ENCODE results near the gene PANK1. TPM values are rescaled to one million over a fixed set of nuclear protein-coding genes. Genes with fewer than 3 reads are reported as not detected.

PANK1 gene
- total RNA-seq, 2 experiments from 2014 or later = 2.3 to 3.9 TPM

DNA sequence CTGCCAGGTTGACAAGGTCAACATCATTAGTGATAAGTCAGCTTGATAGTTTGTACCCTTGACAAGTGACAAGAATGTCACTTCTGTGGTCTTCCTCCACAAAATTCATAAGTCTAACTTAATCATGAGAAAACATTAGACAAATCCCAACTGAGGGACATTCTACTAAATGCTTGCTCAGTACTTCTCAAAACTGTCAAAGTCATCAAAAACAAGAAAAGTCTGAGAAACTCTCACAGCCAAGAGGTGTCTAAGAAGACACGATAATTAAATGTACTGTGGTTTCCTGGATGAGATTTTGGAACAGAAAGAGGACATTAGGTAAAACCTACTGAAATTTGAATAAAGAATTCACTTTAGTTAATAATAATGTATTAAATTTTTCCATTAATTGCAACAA, 79.9 kb downstream of the PANK1 start:
- peaks cover 11% of the 10 kb centered on the region for H3K27me3 Mint-ChIP-seq
- TF ChIP-seq, protein P1, sequence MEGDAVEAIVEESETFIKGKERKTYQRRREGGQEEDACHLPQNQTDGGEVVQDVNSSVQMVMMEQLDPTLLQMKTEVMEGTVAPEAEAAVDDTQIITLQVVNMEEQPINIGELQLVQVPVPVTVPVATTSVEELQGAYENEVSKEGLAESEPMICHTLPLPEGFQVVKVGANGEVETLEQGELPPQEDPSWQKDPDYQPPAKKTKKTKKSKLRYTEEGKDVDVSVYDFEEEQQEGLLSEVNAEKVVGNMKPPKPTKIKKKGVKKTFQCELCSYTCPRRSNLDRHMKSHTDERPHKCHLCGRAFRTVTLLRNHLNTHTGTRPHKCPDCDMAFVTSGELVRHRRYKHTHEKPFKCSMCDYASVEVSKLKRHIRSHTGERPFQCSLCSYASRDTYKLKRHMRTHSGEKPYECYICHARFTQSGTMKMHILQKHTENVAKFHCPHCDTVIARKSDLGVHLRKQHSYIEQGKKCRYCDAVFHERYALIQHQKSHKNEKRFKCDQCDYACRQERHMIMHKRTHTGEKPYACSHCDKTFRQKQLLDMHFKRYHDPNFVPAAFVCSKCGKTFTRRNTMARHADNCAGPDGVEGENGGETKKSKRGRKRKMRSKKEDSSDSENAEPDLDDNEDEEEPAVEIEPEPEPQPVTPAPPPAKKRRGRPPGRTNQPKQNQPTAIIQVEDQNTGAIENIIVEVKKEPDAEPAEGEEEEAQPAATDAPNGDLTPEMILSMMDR (IDR thresholded peaks at IDR 0.05) = no peak
- H3K36me3 Mint-ChIP-seq (ENCODE audit: low read depth) = no peaks in the 10 kb centered on the region
- intact Hi-C loops (cut with micrococcal nuclease) = loop anchor here (2.0 kb wide), 1 partner anchor 138 kb away; no protein-coding TSS in a partner anchor
- no peaks in the 10 kb centered on the region for H3K4me1 Mint-ChIP-seq (ENCODE audit: low read depth)
- ChIA-PET POLR2A (interaction anchor here (1.3 kb wide), 1 partner anchor 142 kb away, joined by 4 read pairs; no protein-coding TSS in a partner anchor), CTCF (interaction anchor here (0.6 to 1.6 kb wide), 7 partner anchors 9 to 1317 kb away, joined by 3 to 4 read pairs (median 3); no protein-coding TSS in a partner anchor)
- DNase-seq (no peak), ATAC-seq (no peak)
- no peak overlapping the region for H3K27ac Mint-ChIP-seq
- no peaks in the 10 kb centered on the region for H3K9me3 Mint-ChIP-seq
- no peak overlapping the region for H3K4me3 Mint-ChIP-seq

DNA sequence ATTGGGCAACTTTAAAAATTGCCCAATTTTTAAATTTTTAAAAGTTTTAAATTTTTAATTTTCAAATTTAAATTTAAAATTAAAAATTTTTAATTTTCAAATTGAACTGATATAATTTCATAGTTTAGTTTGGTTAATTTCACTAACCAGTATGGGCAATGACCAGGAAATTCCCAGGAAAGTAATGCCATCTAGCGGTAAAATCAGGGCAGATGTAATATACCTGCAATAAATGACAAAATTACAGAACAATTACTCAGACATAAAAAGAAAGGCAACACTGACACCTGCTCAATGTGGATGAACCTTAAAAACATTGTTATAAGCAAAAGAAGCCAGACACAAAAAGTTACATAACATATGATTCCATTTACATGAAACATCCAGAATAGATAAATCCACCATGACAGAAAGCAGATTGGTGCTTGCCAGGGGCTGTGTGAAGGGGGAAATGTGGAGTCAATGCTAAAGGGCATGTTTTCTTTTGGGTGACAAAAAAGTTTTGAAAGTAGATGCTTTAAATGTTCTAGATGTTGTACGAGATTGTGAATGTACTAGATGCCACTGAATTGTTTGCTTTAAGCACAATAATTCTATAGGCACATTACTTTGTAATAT, 81.1 kb downstream of the PANK1 start:
- no peaks in the 10 kb centered on the region for H3K4me1 Mint-ChIP-seq (ENCODE audit: low read depth)
- POLR2A ChIA-PET = interaction anchor here (1.3 kb wide), 1 partner anchor 140 kb away, joined by 4 read pairs; no protein-coding TSS in a partner anchor
- no peak overlapping the region for H3K4me3 Mint-ChIP-seq
- TF ChIP-seq, protein P1 (IDR thresholded peaks at IDR 0.05) = peak; percentile 70
- no peaks in the 10 kb centered on the region for H3K36me3 Mint-ChIP-seq (ENCODE audit: low read depth)
- CTCF ChIA-PET = interaction anchor here (0.7 to 1.7 kb wide), 8 partner anchors 8 to 346 kb away, joined by 3 to 7 read pairs (median 3); no protein-coding TSS in a partner anchor
- intact Hi-C loops (cut with micrococcal nuclease) = loop anchor here (2.0 kb wide), 1 partner anchor 137 kb away; no protein-coding TSS in a partner anchor
- H3K9me3 Mint-ChIP-seq = no peaks in the 10 kb centered on the region
- ATAC-seq (peak; percentile 45), DNase-seq (peak; percentile 28)
- H3K27ac Mint-ChIP-seq = no peak overlapping the region
- peaks cover 11% of the 10 kb centered on the region for H3K27me3 Mint-ChIP-seq

GRCh38 chr10:89563311-89563710, 81.7 kb downstream of the PANK1 start:
- POLR2A ChIA-PET = no interaction called here
- TF ChIP-seq, protein P1 (IDR thresholded peaks at IDR 0.05) = no peak

DNA sequence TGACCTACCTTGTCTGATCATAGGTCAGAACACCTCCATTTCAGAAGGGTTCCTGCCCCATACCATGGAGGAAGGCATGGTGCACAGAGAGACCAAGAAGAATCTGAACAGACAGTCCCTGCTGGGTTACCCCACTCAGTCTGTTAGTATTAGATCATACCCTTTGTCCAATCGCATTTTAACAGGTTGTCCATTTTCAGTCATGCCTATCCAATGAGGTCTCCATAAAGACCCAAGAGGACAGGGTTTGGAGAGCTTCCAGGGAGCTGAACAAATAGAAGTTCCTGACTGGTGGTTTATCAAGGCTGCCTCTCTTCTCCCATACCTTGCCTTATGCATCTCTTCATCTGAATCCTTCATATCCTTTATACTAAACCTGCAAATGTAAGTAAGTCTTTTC, 88.4 kb downstream of the PANK1 start:
- no peaks in the 10 kb centered on the region for H3K9me3 Mint-ChIP-seq

More at GRCh38 chr10:89563311-89563710, 81.7 kb downstream of the PANK1 start:
- Mint-ChIP-seq H3K36me3 (ENCODE audit: low read depth) (no peaks in the 10 kb centered on the region), H3K27me3 (peaks cover 11% of the 10 kb centered on the region), H3K4me3 (no peak overlapping the region), H3K4me1 (ENCODE audit: low read depth) (no peaks in the 10 kb centered on the region), H3K27ac (no peak overlapping the region), H3K9me3 (no peaks in the 10 kb centered on the region)
- no peak for ATAC-seq
- intact Hi-C loops (cut with micrococcal nuclease) = no loop called here
- DNase-seq = no peak
- CTCF ChIA-PET = interaction anchor here (0.6 to 1.7 kb wide), 8 partner anchors 10 to 349 kb away, joined by 3 to 7 read pairs (median 3); no protein-coding TSS in a partner anchor

More for the DNA sequence above, 88.4 kb downstream of the PANK1 start:
- Mint-ChIP-seq H3K27ac (no peak overlapping the region), H3K36me3 (ENCODE audit: low read depth) (no peaks in the 10 kb centered on the region), H3K4me1 (ENCODE audit: low read depth) (no peaks in the 10 kb centered on the region), H3K27me3 (peaks cover 5% of the 10 kb centered on the region), H3K4me3 (no peak overlapping the region)
- CTCF ChIA-PET = interaction anchor here (1.6 kb wide), 1 partner anchor 8 kb away, joined by 3 read pairs; no protein-coding TSS in a partner anchor
- ATAC-seq (no peak), DNase-seq (no peak)
- TF ChIP-seq, protein P1 (IDR thresholded peaks at IDR 0.05) = no peak
- intact Hi-C loops (cut with micrococcal nuclease) = loop anchor here (2.0 kb wide), 1 partner anchor 292 kb away; no protein-coding TSS in a partner anchor
- POLR2A ChIA-PET = interaction anchor here (1.0 kb wide), 1 partner anchor 229 kb away, joined by 3 read pairs; the partner anchor contains the start of gene IFIT3
